ENCODE measurements around the gene TRIM8.

- TF ChIP-seq ZBTB11 (CRISPR knock-in tag; IDR thresholded peaks at IDR 0.05) (no peak), ATF7 (IDR thresholded peaks at IDR 0.05) (no peak), ZNF431 (CRISPR knock-in tag; IDR thresholded peaks at IDR 0.05) (no peak)
Measured at GRCh38 chr10:102696736-102697135, 52.5 kb downstream of the TRIM8 start.
